Measurements from ENCODE around the gene LGALS8.
"Not testable (repeated sequence)": the region's sequence is repeated elsewhere in the genome, so short reads cannot be mapped to it uniquely, and the experiment has no call there.

LGALS8 gene

GRCh38 chr1:236523704-236524141, at the start of gene LGALS8:
TSS of gene LGALS8 (plus strand) at chr1:236523982. CDS start at chr1:236526071, 2,089 bp downstream.
- DNase-seq, result peak; percentile 85

GRCh38 chr1:236476019-236476418, 47.8 kb upstream of the LGALS8 start:
- no peak for DNase-seq

GRCh38 chr1:236480758-236481436, 42.9 kb upstream of the LGALS8 start:
- DNase-seq, result no peak

GRCh38 chr1:236484310-236484971, 39.3 kb upstream of the LGALS8 start:
- no peak for DNase-seq

- DNase-seq, result no peak
These were observed 37.3 kb upstream of the LGALS8 start for GRCh38 chr1:236486356-236487002.

GRCh38 chr1:236489161-236489560, 34.6 kb upstream of the LGALS8 start:
- DNase-seq, result not testable (repeated sequence)

- no peak for DNase-seq
These were observed 33.9 kb upstream of the LGALS8 start for GRCh38 chr1:236489710-236490377.

- DNase-seq, result no peak
These were observed 32.2 kb upstream of the LGALS8 start for GRCh38 chr1:236491469-236492136.

GRCh38 chr1:236492378-236492777, 31.4 kb upstream of the LGALS8 start:
- DNase-seq, result no peak

- DNase-seq, result no peak
These were observed 29.7 kb upstream of the LGALS8 start for GRCh38 chr1:236494082-236494481.

- DNase-seq, result no peak
These were observed 29.0 kb upstream of the LGALS8 start for GRCh38 chr1:236494586-236495466.

GRCh38 chr1:236495467-236496112, 28.2 kb upstream of the LGALS8 start:
- DNase-seq, result no peak

- DNase-seq, result no peak
These were observed 25.9 kb upstream of the LGALS8 start for GRCh38 chr1:236497908-236498307.

GRCh38 chr1:236501093-236501492, 22.7 kb upstream of the LGALS8 start:
- DNase-seq, result no peak

- no peak for DNase-seq
These were observed 21.2 kb upstream of the LGALS8 start for GRCh38 chr1:236502579-236502971.

- no peak for DNase-seq
These were observed 20.7 kb upstream of the LGALS8 start for GRCh38 chr1:236502972-236503639.

GRCh38 chr1:236504338-236504737, 19.4 kb upstream of the LGALS8 start:
- not testable (repeated sequence) for DNase-seq

GRCh38 chr1:236507022-236507700, 16.6 kb upstream of the LGALS8 start:
- DNase-seq, result no peak

GRCh38 chr1:236508593-236509027, 15.2 kb upstream of the LGALS8 start:
- no peak for DNase-seq

GRCh38 chr1:236509203-236509602, 14.6 kb upstream of the LGALS8 start:
- DNase-seq, result no peak
